GM21381 (cell line): ENCODE results near the gene LRRN4CL.

Experiments
- ATAC-seq: cut with Tn5 transposase; IDR thresholded peaks from one replicate; pipeline ENCODE4 v1.9.1; 2021; ENCODE audit warnings: mild to moderate bottlenecking, moderate library complexity; ENCODE audit not compliant: unreplicated experiment

Gene LRRN4CL

DNA sequence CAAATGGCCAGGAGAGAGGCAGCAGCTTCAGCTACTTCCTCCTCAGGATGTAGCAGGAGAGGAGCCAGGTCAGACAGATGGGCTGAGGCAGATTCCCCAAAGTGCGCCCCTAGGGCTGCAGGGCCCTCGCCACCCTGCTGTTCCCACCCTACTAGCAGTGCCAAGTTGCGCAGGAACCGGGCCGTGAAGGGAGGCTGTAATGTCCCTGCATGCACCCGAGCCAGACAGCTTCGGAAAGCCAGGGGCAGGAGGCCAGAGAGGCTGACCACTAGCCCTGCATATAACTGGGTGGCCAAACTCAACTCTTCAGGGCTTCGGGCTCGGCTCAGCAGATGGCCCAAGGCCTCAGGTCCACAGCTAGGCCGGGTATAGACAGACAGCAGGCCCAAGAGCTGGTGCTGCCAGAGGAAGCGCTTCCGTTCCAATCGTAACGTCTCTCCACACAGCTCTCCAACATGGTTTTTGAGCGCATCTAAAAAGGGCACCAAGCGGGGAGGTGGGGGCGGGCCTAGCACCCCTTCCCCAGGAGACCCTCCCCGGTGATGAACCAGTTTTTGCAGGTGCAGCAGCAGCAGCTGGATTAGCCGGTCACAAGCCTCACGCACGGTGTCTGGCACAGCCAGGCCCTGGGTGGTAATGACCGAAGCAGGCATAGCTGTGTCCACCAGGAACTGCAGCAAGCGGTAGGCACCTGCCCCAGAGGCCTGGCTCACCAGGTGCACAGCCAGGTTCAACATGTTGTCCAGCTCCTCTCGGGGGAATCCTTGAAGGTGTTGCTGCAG is 41.0 kb downstream of the LRRN4CL start:
- ATAC-seq: no peak

DNA sequence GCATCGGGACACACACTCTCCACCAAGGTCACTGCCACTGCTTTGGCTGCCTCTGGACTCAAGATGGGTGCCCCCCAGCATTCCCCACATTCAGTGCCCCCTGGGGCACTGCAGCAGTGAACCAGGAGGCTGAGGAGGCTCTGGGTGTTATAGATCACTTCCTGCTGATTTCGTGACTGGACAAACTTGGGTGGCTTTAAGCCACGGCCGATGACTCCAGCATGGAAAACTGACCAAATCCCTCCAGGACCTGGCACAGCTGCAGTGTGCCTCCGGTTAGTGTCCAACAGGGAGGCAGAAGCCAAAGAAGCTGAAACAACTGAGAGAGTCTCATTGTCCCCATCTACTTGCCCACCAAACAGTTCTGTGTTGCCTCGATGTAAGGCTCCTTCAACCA is 41.7 kb downstream of the LRRN4CL start:
- no peak for ATAC-seq

GRCh38 chr11:62646825-62647608 is 42.3 kb downstream of the LRRN4CL start:
- ATAC-seq: no peak

GRCh38 chr11:62645946-62646824 is 43.1 kb downstream of the LRRN4CL start, which contains the start of gene GANAB:
Gene GANAB, minus strand, starts transcription at chr11:62646613. Its CDS starts 14 bp downstream, at chr11:62646599.
- peak; percentile 93 for ATAC-seq

DNA sequence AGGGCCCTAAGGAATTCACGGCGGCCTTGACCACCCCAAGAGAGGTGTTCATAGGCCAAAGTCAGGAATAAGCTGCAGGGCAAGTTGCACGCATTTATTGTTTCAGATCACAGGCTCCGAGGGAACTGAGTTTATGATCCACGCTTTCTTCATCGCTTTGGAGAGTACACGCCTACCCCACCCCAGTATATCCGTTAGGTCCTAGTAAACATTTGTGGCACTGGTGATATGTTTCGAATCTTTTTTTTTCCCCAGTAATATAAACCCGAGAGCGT is 43.7 kb downstream of the LRRN4CL start:
- no peak for ATAC-seq

DNA sequence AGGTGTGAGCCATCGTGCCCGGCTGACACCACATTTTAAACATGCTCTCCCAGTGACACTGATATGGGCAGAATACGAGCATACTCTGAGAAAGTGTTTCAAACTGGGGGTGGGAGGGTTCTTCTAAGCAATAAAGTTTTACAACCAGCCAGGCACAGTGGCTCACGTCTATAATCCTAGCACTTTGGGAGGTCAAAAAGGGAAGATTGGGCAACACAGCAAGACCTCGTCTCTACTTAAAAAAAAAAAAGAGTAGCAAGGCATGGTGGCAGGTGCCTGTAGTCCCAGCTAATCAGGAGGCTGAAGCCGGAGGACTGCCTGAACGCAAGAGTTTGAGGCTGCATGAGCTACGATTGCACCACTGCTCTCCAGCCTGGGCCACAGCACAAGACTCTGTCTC is 45.1 kb downstream of the LRRN4CL start:
- ATAC-seq: no peak
